COR-L47 (cell line): ENCODE results near the gene MAD1L1.
"Not testable (repeated sequence)": the region's sequence is repeated elsewhere in the genome, so short reads cannot be mapped to it uniquely, and the experiment has no call there.

Experiments used
- DNase-seq: peaks from one replicate; lab custom pipeline; 2025; lab: John Stamatoyannopoulos, UW

The MAD1L1 gene

DNA sequence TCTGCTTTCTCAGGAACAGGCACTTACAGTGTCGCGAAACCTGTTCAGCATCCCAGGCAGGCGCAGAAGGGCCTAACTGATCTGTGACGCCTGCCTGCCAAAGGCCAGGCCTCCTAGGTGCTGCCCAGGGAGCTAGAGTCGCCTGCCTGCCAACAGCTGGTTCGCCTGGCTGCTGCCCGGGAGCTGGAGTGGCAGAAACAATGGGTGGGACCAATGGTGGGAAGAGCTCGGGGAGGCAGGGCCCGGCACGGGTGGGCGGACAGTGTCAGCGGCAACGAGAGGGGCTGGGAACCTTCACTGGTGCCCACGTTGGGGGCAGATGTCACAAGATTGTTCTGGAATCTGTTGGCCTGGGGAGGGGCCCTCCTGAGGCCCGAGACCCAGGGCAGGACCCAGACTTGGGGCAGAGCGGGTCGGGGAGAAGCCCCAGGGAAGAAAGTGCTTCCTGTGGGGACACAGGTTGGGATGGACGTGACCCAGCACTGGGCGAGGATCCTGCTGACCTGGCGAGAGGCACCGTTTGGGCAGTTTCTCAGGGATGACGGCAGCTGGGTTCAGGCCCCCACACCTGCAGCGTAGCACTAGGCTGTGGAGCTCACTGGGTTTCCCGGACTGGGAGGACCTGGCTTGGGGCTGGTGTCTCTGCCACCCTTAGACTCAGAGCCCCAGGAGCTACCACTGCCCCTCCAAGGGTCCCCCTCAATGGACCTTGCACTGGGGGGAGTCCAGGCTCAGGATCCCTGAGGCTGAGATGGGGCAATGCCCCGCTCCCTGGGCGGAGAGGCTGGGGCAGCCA, 380.8 kb downstream of the MAD1L1 start:
- no peak for DNase-seq

GRCh38 chr7:1850976-1851571, 381.7 kb downstream of the MAD1L1 start:
- no peak for DNase-seq

DNA sequence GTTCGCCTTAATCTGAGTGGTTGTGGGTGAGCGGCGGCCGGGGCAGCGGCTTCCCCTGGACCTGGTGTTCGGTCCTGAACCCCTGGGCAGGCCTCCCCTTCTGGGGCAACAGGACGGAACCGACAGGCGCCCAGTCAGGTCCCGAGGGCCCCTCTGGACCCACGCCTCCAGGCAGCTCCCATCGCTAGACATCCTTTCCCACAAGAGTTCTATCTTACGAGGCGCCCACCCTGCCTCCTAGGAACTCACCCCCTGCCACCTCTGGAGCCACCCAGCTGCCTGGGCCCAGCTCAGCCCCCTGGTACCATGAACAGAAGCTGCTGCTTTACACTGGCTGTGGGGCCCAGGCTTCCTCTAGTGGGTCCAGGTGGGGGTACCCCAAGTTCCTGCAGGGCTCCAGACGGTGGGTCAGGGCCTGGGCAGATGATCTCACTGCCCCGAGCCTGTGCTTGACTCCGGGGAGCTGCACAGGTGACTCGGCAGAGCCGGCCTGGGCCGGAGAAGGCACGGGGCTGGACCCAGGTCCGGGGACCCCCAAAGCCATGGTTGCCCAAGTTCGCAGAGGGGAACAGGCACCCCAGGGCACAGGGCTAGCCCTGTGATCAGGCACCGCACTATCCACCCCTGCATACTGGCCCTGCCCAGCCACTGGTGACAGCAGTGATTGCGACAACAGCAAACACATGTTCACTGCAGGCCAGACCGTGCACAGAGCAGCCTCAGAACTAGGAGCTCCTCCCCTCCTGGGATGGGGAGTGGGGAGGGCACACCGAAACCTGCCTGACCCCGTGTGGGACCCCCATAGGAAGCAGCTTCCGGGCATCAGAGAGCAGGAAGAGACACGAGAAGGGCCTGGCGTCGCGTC, 382.4 kb downstream of the MAD1L1 start:
- no peak for DNase-seq

DNA sequence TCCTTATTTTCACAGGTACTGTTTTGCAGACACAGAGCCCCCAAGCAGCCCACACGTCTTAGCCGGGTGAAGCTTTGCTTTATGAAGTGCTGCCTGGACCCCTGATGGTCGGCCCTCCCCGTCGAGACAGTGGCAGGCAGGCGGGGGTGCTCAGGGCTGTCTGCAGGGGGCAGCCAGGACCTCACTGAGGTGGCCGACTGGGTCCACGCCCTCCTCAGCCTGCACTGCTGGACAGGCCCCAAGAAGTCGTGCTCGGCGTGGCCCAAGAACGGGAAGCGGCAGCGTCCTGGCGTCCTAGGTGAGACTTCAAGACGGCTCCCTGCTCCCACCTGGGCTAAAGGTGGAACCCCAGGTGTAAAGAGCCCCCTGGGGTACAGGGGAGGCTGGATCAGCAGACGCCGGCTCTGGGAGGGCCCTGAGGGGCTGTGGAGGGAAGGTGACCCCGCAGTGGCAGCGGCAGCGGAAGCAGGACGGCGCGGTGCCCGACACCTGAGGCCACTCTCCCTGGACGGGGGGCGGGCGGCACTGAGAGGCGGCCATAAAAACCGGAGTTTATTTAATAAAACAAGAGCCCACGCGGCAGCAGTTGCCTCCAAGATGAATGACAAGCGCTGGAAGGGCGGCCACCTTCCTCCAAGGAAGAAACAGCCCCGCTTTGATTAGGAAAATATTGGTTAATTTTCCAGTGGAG, 383.2 kb downstream of the MAD1L1 start:
- DNase-seq = no peak

DNA sequence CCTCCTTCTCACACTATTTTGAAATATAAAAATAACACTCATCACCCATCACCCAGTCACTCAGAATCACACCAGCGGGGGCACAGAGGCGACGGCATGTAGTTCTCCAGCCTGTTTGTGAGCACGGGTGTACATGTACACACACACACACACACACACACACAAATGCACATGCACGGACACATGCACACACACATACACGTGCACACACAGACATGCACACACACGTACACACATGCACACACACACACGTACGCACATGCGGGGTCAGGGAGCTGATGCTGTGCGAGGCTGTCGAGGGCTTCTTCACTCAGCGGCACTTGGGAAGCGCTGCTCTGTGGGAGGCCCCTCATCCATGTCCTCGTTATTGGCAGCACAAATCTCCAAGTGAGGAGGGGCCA, 383.8 kb downstream of the MAD1L1 start:
- DNase-seq = no peak

DNA sequence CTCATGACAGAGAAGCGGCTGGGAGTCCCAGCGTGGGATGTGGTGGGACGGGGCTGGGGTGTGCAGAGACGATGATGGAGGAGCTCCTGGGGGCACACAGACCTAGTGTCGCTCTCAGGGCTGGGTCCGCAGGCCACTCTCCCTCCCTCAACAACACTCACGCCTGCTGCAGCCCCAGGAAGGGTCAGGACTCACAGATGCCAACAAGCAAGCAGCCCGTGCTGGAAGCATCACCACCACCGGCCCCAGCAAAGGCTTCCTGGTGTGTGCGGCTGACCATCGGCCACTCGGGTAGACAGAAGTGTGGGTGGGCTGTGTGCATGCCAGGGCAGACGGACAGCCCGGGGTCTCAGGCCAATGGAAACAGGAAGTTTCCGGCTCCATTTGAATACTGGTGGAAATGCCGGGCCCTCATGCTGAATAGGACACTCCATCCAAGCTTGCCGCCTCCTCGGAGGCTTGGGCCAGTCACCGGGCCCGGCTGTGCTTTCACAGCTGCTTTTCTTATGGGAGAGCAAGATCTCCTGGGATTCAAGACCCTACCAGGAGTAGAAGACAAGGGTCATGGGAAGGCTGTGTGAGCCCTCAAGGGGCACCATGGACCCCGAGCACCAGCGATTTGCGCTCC, 384.6 kb downstream of the MAD1L1 start:
- no peak for DNase-seq

- DNase-seq = no peak
These were observed 385.3 kb downstream of the MAD1L1 start for GRCh38 chr7:1847260-1848001.

GRCh38 chr7:1846331-1847065, 386.2 kb downstream of the MAD1L1 start:
- no peak for DNase-seq

DNA sequence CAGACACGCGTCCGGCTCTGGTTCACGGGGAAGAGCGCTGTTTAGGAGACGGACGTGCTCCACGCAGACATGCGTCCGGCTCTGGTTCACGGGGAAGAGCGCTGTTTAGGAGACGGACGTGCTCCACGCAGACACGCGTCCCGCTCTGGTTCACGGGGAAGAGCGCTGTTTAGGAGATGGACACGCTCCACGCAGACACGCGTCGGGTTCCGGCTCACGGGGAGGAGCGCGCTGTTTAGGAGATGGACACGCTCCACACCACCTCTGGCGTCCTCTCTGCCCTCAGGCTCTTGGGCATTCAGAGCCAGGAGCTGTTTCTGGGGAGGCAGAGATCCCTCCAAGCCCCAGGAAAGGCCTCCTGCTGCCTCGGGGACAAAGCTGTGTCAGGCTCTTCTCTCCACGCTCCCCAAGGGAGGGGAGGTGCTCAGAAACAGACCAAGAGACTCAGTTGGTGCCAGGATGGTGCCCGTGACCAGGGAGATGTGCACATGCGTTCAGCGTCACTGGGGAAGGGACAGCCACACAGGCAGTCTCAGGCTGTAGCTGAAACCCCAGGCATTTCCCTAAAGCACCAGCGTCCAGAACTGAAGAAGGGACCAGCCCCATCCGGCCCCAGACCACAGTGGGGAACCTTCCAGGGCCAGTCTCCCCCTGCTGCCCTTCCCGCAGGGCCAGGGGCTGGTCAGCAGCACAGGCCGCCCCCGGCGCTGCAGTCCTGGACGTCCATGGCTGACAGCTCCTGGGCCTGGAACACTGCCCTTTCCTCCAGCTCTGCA, 387.0 kb downstream of the MAD1L1 start:
- no peak for DNase-seq

DNA sequence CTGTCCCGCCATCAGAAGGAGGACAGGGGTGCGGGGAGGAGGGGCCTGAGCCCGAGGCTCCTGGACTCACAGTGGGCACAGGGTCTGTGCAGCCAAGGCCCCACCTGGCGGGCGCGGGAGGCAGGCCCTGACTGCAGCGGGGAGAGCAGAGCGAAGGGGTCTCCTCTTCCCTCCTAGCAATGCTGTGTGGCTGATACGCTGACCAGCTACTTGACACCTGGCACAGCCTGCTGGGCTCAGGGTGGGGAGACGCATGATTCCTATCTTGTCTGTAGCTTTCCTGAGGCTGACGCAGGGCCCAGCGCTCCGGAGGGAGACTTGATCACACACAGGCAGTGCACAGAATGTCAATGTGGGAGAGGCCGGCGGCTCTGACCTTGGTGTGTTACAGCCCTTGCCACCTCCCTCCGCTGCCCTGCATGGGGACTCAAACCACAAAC, 387.8 kb downstream of the MAD1L1 start:
- DNase-seq = no peak

- DNase-seq = no peak
These were observed 388.3 kb downstream of the MAD1L1 start for GRCh38 chr7:1844336-1844950.

DNA sequence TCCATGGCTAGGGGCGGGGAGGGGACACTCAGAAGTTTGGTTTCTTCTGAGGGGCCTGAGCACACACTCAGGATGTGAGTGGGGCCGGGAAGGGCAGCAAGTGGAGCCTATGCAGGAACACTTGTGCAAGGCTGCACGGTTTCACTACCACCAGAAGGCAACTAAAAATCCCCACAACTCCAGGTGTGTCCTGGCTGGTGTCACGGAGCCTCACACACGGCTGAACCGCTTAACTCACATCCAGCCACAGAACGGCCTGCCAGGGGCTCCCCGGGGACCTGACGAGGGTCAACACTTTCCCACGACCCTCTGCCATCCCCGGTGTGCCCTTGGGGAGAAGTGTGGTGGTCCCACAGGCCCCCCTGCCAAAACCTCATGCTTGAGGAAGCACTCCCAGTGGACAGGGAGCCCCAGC, 388.8 kb downstream of the MAD1L1 start:
- no peak for DNase-seq

- no peak for DNase-seq
These were observed 389.4 kb downstream of the MAD1L1 start for GRCh38 chr7:1843271-1843861.

DNA sequence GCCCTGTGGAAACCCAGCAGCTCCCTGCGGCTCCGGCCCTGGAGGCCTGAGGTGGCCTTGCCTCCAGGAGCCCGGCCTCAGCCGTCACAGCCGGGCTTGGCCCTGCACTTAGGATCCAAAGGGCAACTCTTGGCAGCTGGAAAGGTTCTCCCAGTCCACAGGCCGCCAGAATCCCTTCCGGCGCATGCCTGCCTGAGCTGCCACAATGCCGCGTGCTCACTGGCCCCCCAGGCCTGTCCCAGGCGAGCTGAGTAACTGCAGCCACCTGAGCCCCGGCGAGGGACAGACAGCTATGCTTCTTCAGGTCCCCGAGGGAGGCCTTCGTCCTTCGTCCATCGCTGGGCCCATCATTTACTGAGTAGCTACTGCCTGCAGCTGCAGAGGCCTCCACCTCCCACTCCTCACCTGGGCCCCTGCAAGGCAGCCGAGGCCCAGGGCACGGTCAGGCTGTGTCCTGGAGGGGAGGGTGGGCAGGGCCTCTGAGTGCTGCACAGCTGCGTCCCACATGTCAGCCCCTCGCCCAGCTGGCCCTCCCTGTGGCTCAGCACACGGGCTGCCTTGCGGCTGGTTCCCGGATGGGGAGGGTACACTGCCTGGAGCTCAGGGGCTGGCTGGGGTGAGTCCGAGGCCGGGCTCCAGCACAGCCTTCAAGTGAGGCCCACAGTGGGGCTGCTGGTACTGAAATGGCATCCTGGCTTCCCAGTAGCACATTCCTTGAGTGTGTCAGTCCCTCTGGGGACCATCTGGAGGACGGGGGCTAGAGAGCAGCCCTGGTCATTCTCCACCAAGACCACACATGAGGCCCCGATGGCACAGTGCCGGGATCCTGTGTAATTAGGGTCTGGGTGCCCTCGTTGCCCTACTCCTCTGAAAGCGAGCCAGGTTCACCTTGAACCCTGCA, 390.2 kb downstream of the MAD1L1 start:
- DNase-seq = no peak

DNA sequence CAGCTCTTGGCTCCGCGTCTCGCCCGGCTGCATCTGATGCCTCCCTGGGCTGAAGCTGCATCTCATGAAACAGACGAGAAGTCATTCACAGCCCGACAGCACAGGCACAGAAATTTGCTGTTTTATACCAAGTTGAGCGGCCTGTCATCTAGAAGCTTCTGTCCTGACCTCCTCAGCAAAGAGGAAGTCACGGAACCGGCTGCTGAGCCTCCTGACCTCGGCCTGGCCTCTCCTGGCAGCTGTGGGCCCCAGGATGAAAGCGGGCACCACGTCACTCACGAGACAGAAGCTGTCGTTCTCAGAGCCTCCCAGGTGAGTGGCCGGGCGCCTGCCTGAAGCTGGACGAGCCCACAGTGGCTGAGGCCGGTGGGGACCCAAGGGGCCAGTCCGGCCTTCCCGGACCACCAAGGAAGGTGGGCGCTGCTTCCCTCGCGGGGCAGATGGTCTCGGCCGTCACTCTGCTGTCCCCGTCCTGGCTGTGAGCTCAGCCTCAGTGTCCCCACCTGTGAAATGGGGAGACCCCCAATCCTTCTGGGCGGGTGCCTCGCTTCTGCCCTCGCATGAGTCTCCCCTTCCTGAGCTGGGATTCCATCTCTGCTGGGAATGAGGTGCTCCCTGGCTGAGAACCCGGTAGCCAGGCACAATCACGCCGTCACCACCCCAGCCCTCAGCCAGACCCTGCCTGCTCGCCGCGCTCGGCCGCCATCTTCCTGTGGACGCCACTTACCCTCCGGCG, 391.3 kb downstream of the MAD1L1 start:
- DNase-seq = not testable (repeated sequence)

DNA sequence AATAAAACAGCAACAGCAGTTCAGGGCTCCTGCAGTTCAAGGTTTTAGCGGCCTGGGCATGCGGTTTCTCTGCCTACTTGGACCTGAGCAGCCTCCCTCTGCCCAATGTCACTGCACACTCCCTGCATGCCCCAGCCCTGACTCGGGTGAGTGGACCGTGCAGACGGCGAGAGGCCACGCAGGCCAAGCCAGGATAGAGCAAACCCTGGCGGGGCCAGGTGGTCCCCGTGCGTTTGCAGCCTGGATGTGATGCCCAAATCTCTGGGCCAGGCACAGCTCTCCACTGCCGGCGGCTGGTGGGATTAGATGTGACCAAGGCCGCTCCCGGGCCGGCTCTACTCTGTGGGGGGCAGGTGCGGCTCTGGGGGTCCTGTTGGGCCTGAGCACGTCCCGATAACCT, 392.0 kb downstream of the MAD1L1 start:
- DNase-seq = not testable (repeated sequence)

DNA sequence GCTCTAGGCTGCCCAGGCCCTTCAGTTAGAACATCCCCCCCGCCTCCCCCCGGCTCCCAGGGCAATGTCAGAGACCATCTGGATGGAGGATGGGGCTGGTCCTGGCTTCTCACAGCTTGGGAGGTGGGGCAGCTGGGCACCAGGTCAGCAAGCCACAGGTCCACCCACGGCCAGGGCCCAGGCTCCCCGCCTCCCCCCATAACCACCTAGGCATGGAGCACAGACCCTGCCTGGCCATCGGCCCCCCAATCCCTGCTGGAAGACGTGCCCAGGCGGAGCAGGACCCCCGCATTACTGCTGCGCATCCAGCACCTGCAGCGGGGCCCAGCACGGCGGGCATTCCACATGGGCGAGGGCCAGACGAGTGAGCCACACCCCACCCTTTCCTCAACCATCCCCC, 393.0 kb downstream of the MAD1L1 start:
- DNase-seq = no peak
